NCI-H1930 (cell line): Measurements from ENCODE around the gene DDX17.

Source experiments
- DNase-seq, 2 experiments: peaks; one replicate each; lab custom pipeline; 2025; lab: John Stamatoyannopoulos, UW

DDX17 gene

GRCh38 chr22:38448945-38449745 is 57.0 kb downstream of the DDX17 start:
- DNase-seq = no peak

- no peak for DNase-seq
Observed at GRCh38 chr22:38446018-38446601, 60.0 kb downstream of the DDX17 start.

- no peak for DNase-seq
Observed at GRCh38 chr22:38444783-38445182, 61.3 kb downstream of the DDX17 start.

GRCh38 chr22:38443628-38444521 is 62.2 kb downstream of the DDX17 start:
- no peak for DNase-seq

- DNase-seq = no peak
Observed at GRCh38 chr22:38442967-38443627, 63.0 kb downstream of the DDX17 start.

- DNase-seq = no peak
Observed at GRCh38 chr22:38441620-38442287, 64.4 kb downstream of the DDX17 start.

GRCh38 chr22:38440747-38441350 is 65.3 kb downstream of the DDX17 start:
- DNase-seq = no peak

GRCh38 chr22:38437416-38437815 is 68.7 kb downstream of the DDX17 start:
- no peak for DNase-seq

- DNase-seq = no peak
Observed at GRCh38 chr22:38436629-38437395, 69.3 kb downstream of the DDX17 start.

GRCh38 chr22:38435965-38436364 is 70.1 kb downstream of the DDX17 start:
- DNase-seq = no peak

GRCh38 chr22:38435010-38435409 is 71.1 kb downstream of the DDX17 start:
- DNase-seq = no peak

GRCh38 chr22:38433871-38434270 is 72.2 kb downstream of the DDX17 start:
- no peak for DNase-seq
